ENCODE results near the gene TTI1.

Gene TTI1

DNA sequence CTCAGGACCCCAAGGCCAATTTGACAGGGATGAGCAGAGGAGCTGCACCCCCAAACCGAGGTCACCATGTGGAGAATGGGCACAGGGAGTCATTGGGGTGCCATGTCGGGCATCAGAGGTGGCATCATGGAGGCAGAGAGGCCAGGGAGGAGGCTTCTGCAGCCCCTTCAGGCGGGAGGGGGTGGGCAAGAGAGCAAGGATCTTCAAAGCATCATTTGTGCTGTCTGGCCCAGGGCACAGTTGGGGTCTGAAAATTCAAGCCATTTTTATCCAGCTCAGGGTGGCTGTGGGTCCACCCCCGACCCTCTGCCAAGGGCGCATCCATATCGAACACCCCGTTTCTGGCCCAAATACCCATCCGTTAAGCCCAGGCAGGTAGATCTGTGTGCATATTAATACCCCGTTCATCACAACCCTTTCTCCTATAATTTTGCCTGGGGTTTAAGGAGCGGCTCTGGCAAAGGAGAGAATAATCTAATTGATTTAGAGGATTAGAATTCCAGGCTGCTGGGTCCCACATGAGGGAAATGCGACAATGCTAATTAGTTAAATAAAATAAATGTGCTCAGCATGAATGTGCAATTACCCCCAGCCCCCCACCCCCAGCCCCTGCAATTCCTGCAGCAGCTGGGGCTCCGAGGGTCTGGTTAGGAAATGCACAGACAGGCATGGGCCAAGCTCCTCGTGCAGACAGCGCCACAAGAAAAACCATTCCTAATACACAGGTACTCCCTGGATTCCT, 98.5 kb downstream of the TTI1 start:
- DNase-seq, result no peak

DNA sequence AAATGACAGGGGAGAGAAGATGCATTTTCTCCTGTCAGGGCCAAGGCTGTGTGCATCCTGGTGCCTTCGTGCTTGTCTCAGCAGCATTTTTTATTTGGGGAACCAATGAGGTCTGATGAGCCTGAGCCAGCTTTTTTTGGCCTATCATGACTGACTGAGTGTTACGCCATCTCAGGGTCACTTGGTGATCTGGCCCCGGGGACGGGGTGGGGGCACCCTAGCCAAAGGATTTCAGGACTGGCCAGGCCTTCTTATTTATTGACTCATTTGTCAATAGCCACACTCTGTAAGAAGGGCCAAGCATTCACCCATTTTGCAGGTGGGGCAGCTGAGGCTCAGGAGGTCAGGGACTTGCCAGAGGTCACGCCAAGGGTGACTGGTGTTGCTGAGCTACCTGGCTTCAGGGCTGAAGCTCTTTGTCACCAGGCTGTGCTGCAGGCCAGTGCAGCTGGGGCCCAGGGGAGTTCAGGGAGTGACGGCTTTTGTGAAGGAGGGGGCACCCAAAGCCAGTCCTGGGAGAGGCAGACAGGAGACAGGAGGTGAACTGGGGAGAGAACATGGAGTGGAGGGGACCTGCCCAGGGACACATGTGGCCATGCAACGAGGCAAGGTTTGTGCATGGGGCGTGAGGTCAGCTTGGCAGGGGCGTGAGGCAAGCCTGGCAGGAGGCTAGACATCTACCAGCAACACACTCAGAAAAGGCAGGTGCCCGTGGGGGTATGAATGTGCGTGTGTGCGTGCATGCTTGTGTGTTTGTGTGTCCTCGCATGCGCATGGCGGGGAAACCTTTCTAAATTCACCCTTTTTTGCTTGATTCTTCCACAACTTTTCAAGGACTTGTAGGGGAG, 99.2 kb downstream of the TTI1 start:
- DNase-seq, result no peak
